Activated CD4-positive, alpha-beta T cell treated with anti-CD3 and anti-CD28 coated beads for 1 hour (primary cell): Measurements from ENCODE around the gene SPATA2.
"Not testable (repeated sequence)": the region's sequence is repeated elsewhere in the genome, so short reads cannot be mapped to it uniquely, and the experiment has no call there.

ENCODE experiments used
- DNase-seq: peaks from one replicate; pipeline ENCODE4 v3.0.0-alpha.2; 2020

The SPATA2 gene, protein sequence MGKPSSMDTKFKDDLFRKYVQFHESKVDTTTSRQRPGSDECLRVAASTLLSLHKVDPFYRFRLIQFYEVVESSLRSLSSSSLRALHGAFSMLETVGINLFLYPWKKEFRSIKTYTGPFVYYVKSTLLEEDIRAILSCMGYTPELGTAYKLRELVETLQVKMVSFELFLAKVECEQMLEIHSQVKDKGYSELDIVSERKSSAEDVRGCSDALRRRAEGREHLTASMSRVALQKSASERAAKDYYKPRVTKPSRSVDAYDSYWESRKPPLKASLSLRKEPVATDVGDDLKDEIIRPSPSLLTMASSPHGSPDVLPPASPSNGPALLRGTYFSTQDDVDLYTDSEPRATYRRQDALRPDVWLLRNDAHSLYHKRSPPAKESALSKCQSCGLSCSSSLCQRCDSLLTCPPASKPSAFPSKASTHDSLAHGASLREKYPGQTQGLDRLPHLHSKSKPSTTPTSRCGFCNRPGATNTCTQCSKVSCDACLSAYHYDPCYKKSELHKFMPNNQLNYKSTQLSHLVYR

DNA sequence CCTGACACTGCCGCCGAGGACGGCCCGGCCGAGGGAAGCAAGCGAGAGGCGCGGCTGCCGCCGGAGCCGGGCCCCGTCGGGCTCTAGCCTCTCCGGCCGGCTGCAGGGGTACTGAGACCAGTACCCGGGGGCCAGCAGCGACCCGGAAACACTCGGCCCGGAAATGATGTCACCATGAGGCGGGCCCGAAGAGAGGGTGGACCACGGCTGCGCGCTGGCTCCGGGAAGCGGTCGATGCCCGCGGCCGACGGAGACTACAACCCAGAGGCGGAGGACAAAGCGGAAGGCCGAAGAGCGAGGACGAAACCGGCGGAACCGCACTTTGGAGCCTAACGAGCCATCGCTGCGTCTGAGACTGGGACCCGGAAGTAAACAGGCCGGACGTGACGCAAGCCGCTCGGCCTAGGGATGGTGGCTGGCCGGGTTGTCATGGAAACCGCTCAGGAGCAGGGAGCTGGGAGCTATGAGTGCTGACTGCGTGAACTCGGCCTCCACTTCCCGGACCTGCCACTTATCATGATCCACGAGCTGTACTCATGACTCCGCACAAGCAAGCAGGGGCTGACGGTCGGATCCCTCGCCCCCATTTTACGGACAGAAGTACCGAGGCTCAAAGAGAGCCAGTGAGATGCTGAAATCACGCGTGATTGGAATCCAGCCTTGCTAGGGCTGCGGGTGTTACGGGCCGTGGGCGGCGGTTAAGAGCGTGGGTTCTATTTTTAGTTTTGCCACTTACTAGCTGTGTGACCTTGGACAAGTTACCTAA, at the start of gene SPATA2:
SPATA2 (minus strand) TSS at position 150 of the 766 bp plus-strand sequence. CDS start 7,039 bp downstream, outside the sequence.
- DNase-seq, result peak; percentile 89

DNA sequence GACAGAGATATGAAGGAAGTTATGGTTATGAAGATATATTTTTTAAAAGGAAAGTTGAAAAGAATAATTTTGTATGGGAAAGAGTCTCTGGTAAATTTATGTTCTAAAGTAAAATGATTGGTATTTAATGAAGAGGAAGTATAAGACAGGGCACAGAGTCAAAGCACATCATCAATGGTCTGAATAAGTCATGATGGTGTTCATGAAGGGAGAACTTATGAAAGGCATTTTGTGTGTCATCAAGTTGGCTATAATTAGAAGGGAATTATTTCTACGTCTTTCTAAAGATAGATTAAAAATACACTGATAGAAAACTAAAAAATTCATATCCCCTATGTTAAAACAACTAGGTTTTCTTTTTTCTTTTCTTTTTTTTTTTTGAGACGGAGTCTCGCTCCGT, 46.1 kb upstream of the SPATA2 start:
- DNase-seq, result no peak

DNA sequence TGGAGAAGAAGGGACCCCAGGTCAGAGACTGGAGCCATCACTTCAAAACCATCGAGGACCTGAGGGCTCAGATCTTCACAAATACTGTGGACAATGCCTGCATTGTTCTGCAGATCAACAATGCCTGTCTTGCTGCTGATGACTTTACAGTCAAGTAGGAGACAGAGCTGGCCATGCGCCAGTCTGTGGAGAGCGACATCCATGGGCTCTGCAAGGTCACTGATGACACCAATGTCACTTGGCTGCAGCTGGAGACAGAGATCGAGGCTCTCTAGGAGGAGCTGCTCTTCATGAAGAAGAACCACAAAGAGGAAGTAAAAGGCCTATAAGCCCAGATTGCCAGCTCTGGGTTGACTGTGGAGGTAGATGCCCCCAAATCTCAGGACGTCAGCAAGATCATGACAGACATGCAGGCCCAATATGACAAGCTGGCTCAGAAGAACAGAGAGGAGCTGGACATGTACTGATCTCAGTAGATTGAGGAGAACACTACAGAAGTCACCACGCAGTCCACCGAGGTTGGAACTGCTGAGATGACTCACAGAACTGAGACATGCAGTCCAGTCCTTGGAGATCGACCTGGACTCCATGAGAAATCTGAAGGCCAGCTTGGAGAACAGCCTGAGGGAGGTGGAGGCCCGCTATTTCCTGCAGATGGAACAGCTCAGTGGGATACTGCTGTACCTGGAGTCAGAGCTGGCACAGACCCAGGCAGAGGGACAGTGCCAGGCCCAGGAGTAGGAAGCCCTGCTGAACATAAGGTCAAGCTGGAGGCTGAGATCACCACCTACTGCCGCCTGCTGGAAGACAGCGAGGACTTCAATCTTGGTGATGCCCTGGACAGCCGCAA, 42.0 kb upstream of the SPATA2 start:
- DNase-seq, result not testable (repeated sequence)

DNA sequence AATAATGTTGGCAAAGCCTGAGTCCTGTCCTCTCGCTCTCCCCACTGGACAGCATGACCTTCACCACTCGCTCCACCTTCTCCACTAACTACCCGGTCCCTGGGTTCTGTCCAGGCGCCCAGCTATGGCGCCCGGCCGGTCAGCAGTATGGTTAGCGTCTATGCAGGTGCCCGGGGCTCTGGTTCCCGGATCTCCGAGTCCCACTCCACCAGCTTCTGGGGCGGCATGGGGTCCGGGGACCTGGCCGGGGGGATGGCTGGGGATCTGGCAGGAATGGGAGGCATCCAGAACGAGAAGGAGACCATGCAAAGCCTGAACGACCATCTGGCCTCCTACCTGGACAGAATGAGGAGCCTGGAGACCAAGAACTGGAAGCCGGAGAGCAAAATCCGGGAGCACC, 41.4 kb upstream of the SPATA2 start:
- DNase-seq, result no peak

DNA sequence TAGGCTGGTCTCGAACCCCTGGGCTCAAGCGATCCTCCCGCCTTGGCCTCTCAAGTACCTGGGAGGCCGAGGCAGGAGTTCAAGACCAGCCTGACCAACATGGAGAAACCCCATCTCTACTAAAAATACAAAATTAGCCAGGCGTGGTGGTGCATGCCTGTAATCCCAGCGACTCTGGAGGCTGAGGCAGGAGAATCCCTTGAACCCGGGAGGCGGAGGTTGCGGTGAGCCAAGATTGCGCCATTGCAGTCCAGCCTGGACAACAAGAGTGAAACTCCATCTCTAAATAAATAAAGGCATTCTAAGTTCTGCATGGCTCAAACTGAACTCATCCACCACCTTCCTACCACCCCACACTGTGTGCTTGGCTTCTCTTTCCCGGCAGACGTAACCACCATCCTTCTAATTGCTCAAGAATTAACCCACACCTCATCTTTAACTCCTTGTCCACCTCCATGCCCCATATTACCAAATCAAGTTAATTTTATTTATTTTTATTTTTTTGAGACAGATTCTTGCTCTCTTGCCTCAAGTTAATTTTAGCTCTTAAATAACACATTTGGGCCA, 40.6 kb upstream of the SPATA2 start:
- not testable (repeated sequence) for DNase-seq

DNA sequence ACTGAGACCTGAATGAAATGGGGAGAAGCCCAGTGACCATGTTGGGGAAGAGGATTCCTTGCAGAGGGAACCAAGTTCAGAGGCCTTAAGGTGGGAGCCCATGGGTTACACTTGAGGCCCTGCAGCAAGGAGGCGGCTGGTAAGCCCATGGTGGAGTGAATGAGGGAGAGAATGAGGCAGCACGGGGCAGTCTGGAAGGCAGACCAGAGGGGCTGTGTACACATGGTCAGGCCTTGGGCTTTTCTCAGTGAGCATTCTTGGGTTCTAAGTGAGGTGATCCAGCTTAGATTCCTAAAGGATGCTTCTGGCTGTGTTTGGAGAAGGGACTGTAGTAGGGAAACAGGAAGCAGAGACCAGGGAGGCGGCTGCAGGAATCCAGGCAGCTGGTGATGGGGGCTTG, 39.8 kb upstream of the SPATA2 start:
- DNase-seq, result no peak

DNA sequence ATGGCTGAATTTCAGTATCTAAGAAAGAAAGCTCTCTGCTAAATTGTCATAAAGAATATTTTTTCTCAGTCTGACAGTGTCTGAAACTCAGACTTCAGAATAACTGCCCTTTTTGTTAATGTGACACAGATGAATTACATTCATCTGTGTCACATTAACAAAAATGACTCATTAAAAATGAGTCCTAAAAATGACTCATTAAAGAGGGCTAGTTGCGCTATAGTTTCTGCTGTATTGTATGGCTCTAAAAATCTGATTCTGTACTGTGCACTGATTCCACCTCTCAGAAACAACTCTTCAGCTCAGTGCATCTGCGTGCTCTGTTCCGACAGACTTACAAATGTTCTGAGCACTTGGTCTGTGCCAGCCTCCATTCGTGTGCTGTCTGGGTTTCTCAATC, 35.8 kb upstream of the SPATA2 start:
- no peak for DNase-seq

DNA sequence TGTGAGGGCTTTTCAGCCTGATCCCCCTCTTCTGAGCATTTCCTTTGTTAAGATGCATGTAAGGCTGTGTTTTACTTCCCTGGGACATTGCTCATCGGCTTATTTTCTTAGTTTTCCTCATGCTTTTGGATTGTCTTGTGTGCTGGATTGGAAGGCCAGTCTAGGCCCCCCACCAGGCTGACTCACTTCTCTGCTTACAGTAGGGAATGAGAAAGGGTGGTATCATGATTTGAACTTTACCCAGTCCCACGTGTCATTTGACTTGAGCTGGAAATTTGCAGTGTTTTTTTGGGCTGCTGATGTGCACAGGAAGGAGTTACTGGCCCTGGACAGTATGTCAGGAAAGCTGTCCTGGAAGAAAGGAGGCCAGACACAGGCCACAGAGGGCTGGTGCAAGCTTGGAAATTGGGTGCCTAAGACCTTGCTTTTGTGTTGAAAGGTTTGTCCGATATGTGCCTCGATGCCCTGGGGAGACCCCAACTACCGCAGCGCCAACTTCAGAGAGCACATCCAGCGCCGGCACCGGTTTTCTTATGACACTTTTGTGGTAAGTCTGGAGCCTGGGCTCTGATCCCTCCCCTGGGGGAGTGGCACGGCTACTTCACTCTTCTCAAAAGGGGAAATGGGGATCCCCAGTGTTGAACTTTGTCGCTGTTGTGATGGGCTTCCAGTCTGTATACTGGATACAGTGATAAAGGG, 33.6 kb upstream of the SPATA2 start:
- no peak for DNase-seq

DNA sequence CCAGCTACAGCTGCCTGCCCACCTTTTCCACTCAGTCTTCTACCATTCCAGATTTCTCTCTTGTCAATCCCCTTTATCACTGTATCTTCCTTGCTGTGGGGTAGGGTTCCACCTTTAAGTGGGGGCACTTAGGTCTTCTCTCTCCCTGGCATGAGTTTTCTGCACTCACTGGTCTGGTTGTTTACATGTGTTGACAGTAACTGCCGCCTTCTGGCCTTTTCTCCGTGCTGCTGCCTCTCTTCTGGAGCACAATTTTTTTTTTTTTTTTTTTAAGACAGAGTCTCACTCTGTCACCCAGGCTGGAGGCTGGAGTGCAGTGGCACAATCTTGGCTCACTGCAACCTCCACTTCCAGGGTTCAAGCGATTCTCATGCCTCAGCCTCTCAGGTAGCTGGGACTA, 32.8 kb upstream of the SPATA2 start:
- no peak for DNase-seq

DNA sequence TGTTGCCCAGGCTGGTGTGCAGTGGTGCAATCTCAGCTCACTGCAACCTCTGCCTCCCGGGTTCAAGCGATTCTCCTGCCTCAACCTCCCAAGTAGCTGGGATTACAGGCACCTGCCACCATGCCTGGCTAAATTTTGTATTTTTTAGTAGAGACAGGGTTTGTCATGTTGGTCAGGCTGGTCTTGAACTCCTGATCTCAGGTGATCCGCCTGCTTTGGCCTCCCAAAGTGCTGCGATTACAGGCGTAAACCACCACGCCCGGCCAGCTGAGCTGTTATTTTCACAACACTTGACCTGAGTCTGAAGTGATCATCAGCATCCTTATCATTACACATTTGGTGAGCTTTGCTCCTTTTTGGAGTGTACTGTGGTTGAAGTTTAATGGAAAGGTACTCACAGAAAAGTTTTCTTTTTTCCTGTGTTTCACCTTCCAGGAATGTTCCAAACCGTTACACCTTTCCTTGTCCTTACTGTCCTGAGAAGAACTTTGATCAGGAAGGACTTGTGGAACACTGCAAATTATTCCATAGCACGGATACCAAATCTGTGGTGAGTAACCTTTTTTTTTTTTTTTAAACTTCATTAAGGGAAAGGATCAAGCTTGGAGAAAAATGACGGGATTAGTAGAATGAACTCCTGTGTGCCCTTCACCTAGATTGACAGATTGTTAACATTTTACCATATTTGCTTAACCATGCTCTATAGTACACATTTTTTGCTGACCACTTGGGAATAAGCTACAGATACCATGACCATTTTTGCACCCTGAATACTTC, 30.6 kb upstream of the SPATA2 start:
- no peak for DNase-seq

DNA sequence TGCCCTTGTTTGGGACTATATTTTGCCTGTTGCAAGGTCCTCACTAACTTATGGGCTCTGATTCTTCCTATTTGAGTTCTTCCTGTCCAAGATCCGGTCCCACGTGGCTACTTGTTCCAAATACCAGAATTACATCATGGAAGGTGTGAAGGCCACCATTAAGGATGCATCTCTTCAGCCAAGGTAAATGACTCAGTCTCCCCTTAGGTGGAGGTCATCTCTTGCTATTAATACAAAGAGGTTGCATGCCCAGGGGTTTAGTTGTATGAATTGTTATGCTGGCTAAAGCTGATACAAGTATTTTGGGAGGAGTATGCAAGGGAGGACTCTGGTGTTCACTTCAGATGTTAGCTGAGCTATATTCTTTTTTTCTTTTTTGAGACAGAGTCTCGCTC, 30.0 kb upstream of the SPATA2 start:
- no peak for DNase-seq

DNA sequence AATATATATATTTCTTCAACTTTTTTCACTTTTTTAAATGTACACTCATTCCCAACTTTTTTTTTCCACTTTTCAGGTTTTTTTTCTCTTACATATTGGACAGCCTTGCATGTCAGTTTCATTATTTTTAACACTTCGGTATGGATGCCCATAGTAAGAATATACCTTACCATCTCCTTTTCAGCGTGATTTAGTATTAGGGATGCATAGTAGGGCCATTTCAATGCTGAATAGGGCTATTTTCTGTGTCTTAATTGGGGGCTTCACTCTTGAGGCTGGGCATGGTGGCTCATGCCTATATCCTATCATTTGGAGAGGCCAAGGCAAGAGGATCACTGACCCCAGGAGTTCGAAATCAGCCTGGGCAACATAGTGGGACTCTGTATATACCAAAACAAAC, 27.6 kb upstream of the SPATA2 start:
- DNase-seq, result no peak

DNA sequence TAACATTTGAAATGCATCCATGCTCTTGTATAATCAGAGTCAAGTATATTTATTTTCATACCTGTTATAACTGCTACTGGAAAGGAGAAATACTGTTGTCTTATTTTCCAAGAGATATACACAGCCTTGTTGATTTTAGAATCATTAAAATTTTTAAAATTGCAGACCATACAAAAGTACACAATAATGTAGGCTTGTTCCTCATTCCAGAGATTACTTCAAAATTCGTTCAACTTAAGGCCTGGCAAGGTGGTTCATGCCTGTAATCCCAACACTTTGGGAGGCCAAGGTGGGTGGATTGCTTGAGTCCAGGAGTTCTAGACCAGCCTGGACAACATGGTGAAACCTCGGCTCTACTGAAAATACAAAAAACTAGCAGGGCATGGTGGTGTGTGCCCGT, 27.0 kb upstream of the SPATA2 start:
- no peak for DNase-seq

DNA sequence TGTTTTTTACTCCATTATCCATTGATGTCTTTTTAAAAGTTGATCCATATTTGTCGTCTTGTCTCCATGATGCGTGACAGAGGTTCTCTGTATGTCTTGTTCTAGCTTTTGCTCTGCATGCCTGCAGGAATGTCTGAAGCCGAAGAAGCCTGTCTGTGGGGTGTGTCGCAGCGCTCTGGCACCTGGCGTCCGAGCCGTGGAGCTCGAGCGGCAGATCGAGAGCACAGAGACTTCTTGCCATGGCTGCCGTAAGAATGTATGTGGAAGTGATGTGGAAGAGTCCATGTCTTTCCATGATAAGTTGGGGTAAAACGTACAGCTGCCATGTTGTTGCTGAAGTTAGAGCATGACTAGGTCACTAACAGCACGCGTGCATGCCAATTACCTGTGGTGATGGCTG, 26.1 kb upstream of the SPATA2 start:
- no peak for DNase-seq

DNA sequence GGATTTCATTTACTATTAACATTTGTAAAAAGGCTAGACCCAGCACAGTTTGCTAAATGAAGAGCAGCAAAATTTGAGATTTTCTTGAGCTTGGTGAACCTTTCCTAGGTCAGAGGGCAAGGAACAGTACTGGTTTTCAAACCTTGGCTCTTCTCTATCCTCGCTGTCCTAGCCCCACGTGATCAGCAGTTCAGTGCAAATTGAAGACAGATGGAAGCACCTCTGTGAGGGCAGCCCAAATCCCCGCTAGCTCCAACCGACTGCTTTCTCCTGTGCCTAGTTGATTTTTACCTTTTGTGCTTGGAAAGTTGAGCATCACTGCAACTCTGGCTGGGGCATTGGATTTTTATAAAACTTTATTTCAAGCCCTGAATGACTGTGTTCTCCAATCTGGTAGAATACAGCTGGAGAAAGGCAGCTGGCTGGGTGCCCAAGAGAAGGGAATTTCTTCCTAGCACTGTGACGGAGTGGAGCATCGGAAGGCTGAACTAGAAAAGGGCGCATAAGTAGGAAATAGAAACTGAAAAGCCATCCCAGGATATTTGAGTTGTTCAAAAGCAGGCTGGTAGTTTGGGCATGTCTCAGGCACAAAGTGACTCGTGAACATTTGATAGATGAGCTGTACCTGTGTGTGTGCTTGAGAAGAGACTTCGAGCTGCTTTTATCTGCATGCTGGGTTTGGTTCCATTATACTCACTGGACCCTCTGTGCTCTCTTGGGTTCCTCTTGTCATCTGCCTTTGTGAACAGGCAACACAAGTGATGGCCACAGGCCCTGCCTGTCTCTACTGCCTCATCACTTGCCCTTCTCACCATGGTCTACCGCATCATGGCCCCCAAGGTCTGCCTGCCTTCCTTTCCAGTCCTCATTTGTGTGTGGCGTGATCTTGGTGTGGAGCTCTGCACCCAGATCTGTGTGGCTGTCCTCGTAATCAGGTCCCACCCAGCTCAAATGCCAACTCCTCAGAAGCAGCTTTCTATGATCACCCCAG, 23.1 kb upstream of the SPATA2 start:
- no peak for DNase-seq

DNA sequence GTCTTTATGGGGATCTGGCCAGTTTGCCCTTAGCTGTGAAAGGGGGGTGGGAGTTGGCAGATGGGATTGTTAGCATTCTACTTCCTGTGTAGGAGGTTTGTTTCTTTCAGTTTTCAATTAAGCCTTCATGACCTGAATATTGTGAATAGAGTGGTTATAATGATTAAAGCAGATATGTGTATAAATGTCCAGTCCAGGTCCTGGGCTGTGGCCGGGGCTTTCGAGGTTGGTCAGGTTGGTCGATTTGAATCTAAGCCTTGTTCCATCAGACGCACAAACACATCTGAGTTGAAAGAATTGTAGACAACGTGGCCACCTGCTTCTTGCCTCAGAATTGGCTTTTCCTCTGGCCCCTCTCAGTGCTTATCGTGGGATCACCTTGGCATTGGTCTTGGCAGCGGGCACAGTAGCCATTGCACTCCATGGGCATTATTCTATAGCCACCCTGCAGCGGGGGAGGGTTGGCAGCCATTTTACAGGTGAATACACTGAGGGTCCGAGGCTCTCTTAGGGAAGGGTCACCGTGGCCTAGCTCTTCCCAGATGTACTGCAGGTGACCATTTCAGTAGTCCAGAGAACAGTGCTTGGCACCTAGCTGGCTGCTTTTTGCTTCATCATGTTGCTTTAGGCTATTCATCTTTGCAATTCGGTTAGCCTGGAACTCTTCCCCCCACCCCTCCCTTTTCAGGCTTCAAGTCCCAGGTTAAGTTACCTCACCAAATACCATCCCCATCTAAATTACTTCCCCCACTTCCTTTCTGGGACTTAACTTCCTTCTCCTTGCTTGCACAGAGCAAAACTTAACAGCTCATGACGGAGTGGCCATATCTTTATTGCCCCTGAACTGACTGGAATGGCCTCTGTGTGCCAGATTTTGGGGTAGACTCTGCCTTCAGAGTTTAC, 21.9 kb upstream of the SPATA2 start:
- DNase-seq, result no peak

DNA sequence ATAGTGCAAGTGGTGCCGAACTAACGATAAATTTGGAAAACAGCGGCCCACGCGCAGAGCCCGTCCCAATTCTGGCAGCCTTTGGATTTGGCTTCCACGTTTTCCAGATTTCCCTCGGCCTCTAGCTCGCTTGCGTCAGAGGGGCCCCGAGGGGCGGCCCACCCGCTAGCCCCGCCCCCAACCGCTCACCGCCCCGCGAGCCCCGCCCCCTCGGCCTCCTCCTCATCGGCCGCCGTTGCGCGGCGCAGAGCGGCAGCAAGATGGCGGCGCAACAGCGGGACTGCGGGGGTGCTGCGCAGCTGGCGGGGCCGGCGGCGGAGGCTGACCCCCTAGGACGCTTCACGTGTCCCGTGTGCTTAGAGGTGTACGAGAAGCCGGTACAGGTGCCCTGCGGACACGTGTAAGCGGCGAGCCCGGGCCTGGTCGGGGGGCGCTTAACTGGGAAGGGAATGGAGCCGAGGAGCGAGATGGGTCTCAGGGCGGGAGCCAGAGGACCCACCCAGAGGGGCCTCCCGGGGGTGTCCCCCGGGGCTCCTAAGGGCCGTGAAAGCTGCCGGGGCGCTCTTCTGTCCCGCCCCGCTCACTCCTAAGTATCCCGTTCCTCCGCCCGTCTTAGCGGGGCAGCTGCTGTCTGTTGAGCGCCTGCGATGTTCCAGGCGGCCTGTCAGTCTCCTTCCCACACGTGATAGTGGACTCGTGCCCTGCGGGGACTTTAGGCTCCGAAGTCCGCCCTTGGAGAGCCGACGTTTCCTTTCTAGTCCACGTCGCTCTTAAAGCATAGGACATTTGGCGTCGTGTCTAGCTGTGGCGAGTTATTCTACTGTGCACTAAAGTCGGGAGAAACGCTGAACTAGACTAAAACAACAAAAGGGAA, 21.1 kb upstream of the SPATA2 start, which contains the start of gene RNF114:
RNF114 (plus strand) TSS at position 245 of the 874 bp plus-strand sequence; CDS start at position 261, 16 bp downstream.
- DNase-seq, result peak; percentile 86

DNA sequence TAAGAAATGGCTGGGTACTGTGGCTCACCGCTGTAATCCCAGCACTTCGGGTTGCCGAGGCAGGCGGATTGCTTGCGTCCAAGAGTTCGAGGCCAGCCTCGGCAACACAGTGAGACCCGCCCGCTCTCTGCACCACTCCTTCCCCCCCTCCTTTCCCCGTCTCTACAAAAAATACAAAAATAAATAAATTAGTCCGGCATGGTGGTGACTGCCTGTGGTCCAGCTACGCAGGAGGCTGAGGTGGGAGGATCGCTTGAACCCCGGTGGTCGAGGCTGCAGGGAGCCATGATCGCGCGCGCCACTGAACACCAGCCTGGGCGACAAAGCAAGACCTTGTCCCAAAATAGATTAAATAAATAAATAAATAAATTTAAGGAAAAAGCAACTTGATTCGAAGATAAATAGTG, 20.4 kb upstream of the SPATA2 start:
- DNase-seq, result no peak
